WTC11 (cell line): ENCODE measurements around the gene LDB2. TPM values are rescaled to one million over a fixed set of nuclear protein-coding genes. Genes with fewer than 3 reads are reported as not detected.

Experiments used
- ATAC-seq: fragments of 200-7000 bp; cut with Tn5 transposase; 2 replicates; pipeline ENCODE4 v1.10.0; 2021; ENCODE audit warnings: mild to moderate bottlenecking, moderate library complexity
- CTCF ChIA-PET: fragments of 300-600 bp; sonication (Branson Sonifier 250); formaldehyde crosslinking; loops from one replicate; lab custom pipeline; 2021; ENCODE audit warnings: antibody characterized with exemption; lab: Charles Lee
- POLR2A ChIA-PET: fragments of 350-600 bp; sonication (Branson Sonifier 250); formaldehyde crosslinking; loops from one replicate; lab custom pipeline; 2021; ENCODE audit warnings: antibody characterized with exemption; lab: Charles Lee
- DNase-seq: peaks from one replicate; pipeline ENCODE4 v3.0.0; 2021; ENCODE audit warnings: low spot score
- H3K27ac Mint-ChIP-seq: 2 replicates; pipeline ENCODE4 v1.8.0; 2021; ENCODE audit warnings: mixed read lengths
- H3K27me3 Mint-ChIP-seq: 2 replicates; pipeline ENCODE4 v1.8.0; 2021; ENCODE audit warnings: low read depth, mild to moderate bottlenecking, moderate library complexity, mixed read lengths
- H3K36me3 Mint-ChIP-seq: 2 replicates; pipeline ENCODE4 v1.8.0; 2021; ENCODE audit warnings: mixed read lengths
- H3K4me1 Mint-ChIP-seq: 2 replicates; pipeline ENCODE4 v1.8.0; 2022; ENCODE audit warnings: mixed read lengths
- H3K4me3 Mint-ChIP-seq: 2 replicates; pipeline ENCODE4 v1.8.0; 2021; ENCODE audit warnings: mild to moderate bottlenecking, moderate library complexity, mixed read lengths
- H3K9me3 Mint-ChIP-seq: 2 replicates; pipeline ENCODE4 v1.8.0; 2021; ENCODE audit warnings: mixed read lengths
- ARID4B ChIP-seq: sonication (generic); formaldehyde crosslinking; IDR thresholded peaks from 2 replicates; pipeline ENCODE4 v1.8.0; 2023; ENCODE audit warnings: missing genetic modification reagents, mild to moderate bottlenecking, borderline replicate concordance
- ATF1 ChIP-seq: sonication (generic); formaldehyde crosslinking; IDR thresholded peaks from 2 replicates; pipeline ENCODE4 v1.8.1; 2023; ENCODE audit warnings: mild to moderate bottlenecking, moderate library complexity, missing genetic modification reagents
- CDX4 ChIP-seq: fragments of 250-450 bp; sonication (Bioruptor Pico); IDR thresholded peaks from 2 replicates; pipeline ENCODE4 v1.9.0; 2021; ENCODE audit warnings: moderate library complexity, mild to moderate bottlenecking, inconsistent platforms, borderline replicate concordance
- CREM ChIP-seq: sonication (generic); formaldehyde crosslinking; IDR thresholded peaks from 2 replicates; pipeline ENCODE4 v1.8.1; 2022; ENCODE audit warnings: mild to moderate bottlenecking, missing genetic modification reagents, moderate library complexity
- CTCF ChIP-seq: fragments of 200-600 bp; IDR thresholded peaks from 2 replicates; pipeline ENCODE4 v1.8.0; 2022; ENCODE audit warnings: antibody characterized with exemption
- GABPB1 ChIP-seq: sonication (generic); formaldehyde crosslinking; IDR thresholded peaks from 2 replicates; pipeline ENCODE4 v1.8.1; 2023; ENCODE audit warnings: mild to moderate bottlenecking, missing genetic modification reagents
- KAT7 ChIP-seq: sonication (generic); formaldehyde crosslinking; IDR thresholded peaks from 2 replicates; pipeline ENCODE4 v1.8.1; 2023; ENCODE audit warnings: missing genetic modification reagents, mild to moderate bottlenecking, borderline replicate concordance
- MAX ChIP-seq: sonication (generic); formaldehyde crosslinking; IDR thresholded peaks from 2 replicates; pipeline ENCODE4 v1.8.0; 2022; ENCODE audit warnings: mild to moderate bottlenecking, missing genetic modification reagents
- PREB ChIP-seq: sonication (generic); formaldehyde crosslinking; IDR thresholded peaks from 2 replicates; pipeline ENCODE4 v1.8.1; 2022; ENCODE audit warnings: mild to moderate bottlenecking, missing genetic modification reagents, moderate library complexity, borderline replicate concordance
- TEAD4 ChIP-seq: sonication (generic); formaldehyde crosslinking; IDR thresholded peaks from 2 replicates; pipeline ENCODE4 v1.8.0; 2022; ENCODE audit warnings: mild to moderate bottlenecking, missing genetic modification reagents
- USF2 ChIP-seq: sonication (generic); formaldehyde crosslinking; IDR thresholded peaks from 2 replicates; pipeline ENCODE4 v1.8.1; 2023; ENCODE audit warnings: mild to moderate bottlenecking, missing genetic modification reagents, moderate library complexity
- ZNF219 ChIP-seq: sonication (generic); formaldehyde crosslinking; IDR thresholded peaks from 2 replicates; pipeline ENCODE4 v1.8.0; 2023; ENCODE audit warnings: missing genetic modification reagents, mild to moderate bottlenecking, borderline replicate concordance
- ZNF416 ChIP-seq: fragments of 250-450 bp; sonication (Bioruptor Pico); IDR thresholded peaks from 2 replicates; pipeline ENCODE4 v1.9.0; 2021; ENCODE audit warnings: mild to moderate bottlenecking, inconsistent platforms
- ZNF425 ChIP-seq: fragments of 250-450 bp; sonication (Bioruptor Pico); conservative IDR thresholded peaks from 2 replicates; pipeline ENCODE4 v1.9.0; 2021; ENCODE audit warnings: mild to moderate bottlenecking
- ZNF532 ChIP-seq: fragments of 250-450 bp; sonication (Bioruptor Pico); IDR thresholded peaks from 2 replicates; pipeline ENCODE4 v1.9.0; 2021; ENCODE audit warnings: mild to moderate bottlenecking, borderline replicate concordance
- total RNA-seq: library from RNA; stranded (reverse); gene quantifications from 3 replicates; pipeline ENCODE4 v1.2.3, GENCODE V29; 2021

LDB2 gene
- total RNA-seq, 1 experiment from 2014 or later = 62.4 TPM

- TF ChIP-seq MAX (no peak), ZNF219 (CRISPR knock-in tag) (no peak), PREB (no peak), GABPB1 (no peak), ZNF425 (no peak), ZNF416 (CRISPR knock-in tag) (no peak), TEAD4 (CRISPR knock-in tag) (no peak), CREM (CRISPR knock-in tag) (no peak), ARID4B (CRISPR knock-in tag) (no peak), ATF1 (CRISPR knock-in tag) (no peak)
Observed at GRCh38 chr4:16765546-16765945, 132.9 kb downstream of the LDB2 start (continued).

- CTCF ChIA-PET = interaction anchor here (0.5 to 1.9 kb wide), 22 partner anchors 9 to 583 kb away, joined by 3 to 15 read pairs (median 4); no protein-coding TSS in a partner anchor
- TF ChIP-seq CDX4 (CRISPR knock-in tag) (no peak), USF2 (no peak), KAT7 (no peak), CTCF (peak; percentile 50; the same call in 1 of the 2 replicates), ZNF532 (no peak)
- Mint-ChIP-seq H3K36me3 (peaks cover 3% of the 10 kb centered on the region; the same call in 1 of the 2 replicates), H3K27me3 (no peaks in the 10 kb centered on the region), H3K27ac (no peak overlapping the region), H3K4me1 (peaks cover 38% of the 10 kb centered on the region), H3K4me3 (no peak overlapping the region), H3K9me3 (no peaks in the 10 kb centered on the region)
- DNase-seq = peak; percentile 57
- ATAC-seq = peak; percentile 86
- POLR2A ChIA-PET = no interaction called here
Observed at GRCh38 chr4:16764622-16765021, 133.8 kb downstream of the LDB2 start.
